Endodermal cell (in vitro differentiated cells): ENCODE results near the gene MBNL2. TPM values are rescaled to one million over a fixed set of nuclear protein-coding genes. Genes with fewer than 3 reads are reported as not detected.

Source experiments
- DNase-seq: peaks from one replicate; pipeline ENCODE4 v3.0.0-alpha.2; 2017
- H3K27ac ChIP-seq: 2 replicates; pipeline ENCODE4 v1.5.1; 2013; ENCODE audit warnings: mild to moderate bottlenecking, low read depth, low read length, moderate library complexity
- H3K27me3 ChIP-seq: 2 replicates; pipeline ENCODE4 v1.6.1; 2013; ENCODE audit warnings: mild to moderate bottlenecking, low read length, moderate library complexity; ENCODE audit not compliant: insufficient read depth, control insufficient read depth, poor library complexity, severe bottlenecking
- H3K36me3 ChIP-seq: 2 replicates; pipeline ENCODE4 v1.7.0; 2013; ENCODE audit warnings: mild to moderate bottlenecking, low read length, moderate library complexity; ENCODE audit not compliant: control insufficient read depth, insufficient read depth
- H3K4me1 ChIP-seq: one replicate; pipeline ENCODE4 v1.7.0; 2013; ENCODE audit warnings: low read length; ENCODE audit not compliant: control insufficient read depth, insufficient read depth
- H3K4me3 ChIP-seq: 2 replicates; pipeline ENCODE4 v1.5.1; 2013; ENCODE audit warnings: mild to moderate bottlenecking, low read length, moderate library complexity
- H3K9ac ChIP-seq: 2 replicates; pipeline ENCODE4 v1.6.1; 2013; ENCODE audit warnings: mild to moderate bottlenecking, low read length, moderate library complexity; ENCODE audit not compliant: poor library complexity, severe bottlenecking; ENCODE audit errors: extremely low read depth
- H3K9me3 ChIP-seq: 2 replicates; pipeline ENCODE4 v1.6.1; 2013; ENCODE audit warnings: mild to moderate bottlenecking, low read length, moderate library complexity; ENCODE audit not compliant: control insufficient read depth
- H3K27ac Mint-ChIP-seq: 2 replicates; pipeline ENCODE4 v1.8.0; 2020; ENCODE audit warnings: mixed read lengths
- H3K27me3 Mint-ChIP-seq: 2 replicates; pipeline ENCODE4 v1.8.0; 2021; ENCODE audit warnings: mild to moderate bottlenecking, mixed read lengths; ENCODE audit not compliant: insufficient read depth
- H3K36me3 Mint-ChIP-seq: 2 replicates; pipeline ENCODE4 v1.8.0; 2020; ENCODE audit warnings: low read depth, mixed read lengths
- H3K4me1 Mint-ChIP-seq: 2 replicates; pipeline ENCODE4 v1.8.0; 2020; ENCODE audit warnings: mixed read lengths
- H3K4me3 Mint-ChIP-seq: 2 replicates; pipeline ENCODE4 v1.8.0; 2020; ENCODE audit warnings: mild to moderate bottlenecking, moderate library complexity, mixed read lengths
- H3K9me3 Mint-ChIP-seq: 2 replicates; pipeline ENCODE4 v1.8.0; 2020; ENCODE audit warnings: mild to moderate bottlenecking, mixed read lengths
- CTCF ChIP-seq: fragments of 200-600 bp; sonication (generic); conservative IDR thresholded peaks from 2 replicates; pipeline ENCODE4 v1.5.0; 2021; ENCODE audit warnings: antibody characterized with exemption, mild to moderate bottlenecking
- WGBS, 2 experiments: methylation state at CpG; one replicate each; pipeline versions ENCODE4 v1.1.5 to v1.1.7; 2013; ENCODE audit warnings: missing lambda C conversion rate in 2 of 2, mixed read lengths in 1 of 2; ENCODE audit not compliant: insufficient coverage in 1 of 2, insufficient read length in 1 of 2; 5-methylcytosine and 5-hydroxymethylcytosine counted together
- total RNA-seq, 2 donors: library from RNA; stranded (reverse); fragmentation: NEBNext Ultra II Directional in 1 of 2; extraction: Animal tissue kit (Norgen Biotek cat#: 25700) in 1 of 2; gene quantifications; 2 replicates in 1 of 2; 3 replicates in 1 of 2; pipeline ENCODE4 v1.2.1, GENCODE V29; 2021

Gene MBNL2
- total RNA-seq, 2 donors from 2014 or later: 1.7 to 3.3 TPM

- no peaks in the 10 kb centered on the region for H3K4me1 Mint-ChIP-seq
- WGBS, 2 experiments: 89 to 90% methylated on average over 3 to 5 of the region's 5 CpGs
- no peak overlapping the region for H3K4me3 Mint-ChIP-seq
- no peak overlapping the region for H3K27ac Mint-ChIP-seq
- no peak overlapping the region for H3K4me3 ChIP-seq
- no peaks in the 10 kb centered on the region for H3K36me3 ChIP-seq
- no peaks in the 10 kb centered on the region for H3K36me3 Mint-ChIP-seq
- TF ChIP-seq CTCF: no peak
- H3K27me3 Mint-ChIP-seq: peaks cover 15% of the 10 kb centered on the region
- no peak for DNase-seq
- H3K4me1 ChIP-seq: no peaks in the 10 kb centered on the region
- no peak overlapping the region for H3K27ac ChIP-seq
- no peak overlapping the region for H3K9ac ChIP-seq
- H3K9me3 ChIP-seq: no peaks in the 10 kb centered on the region
- no peaks in the 10 kb centered on the region for H3K9me3 Mint-ChIP-seq
- H3K27me3 ChIP-seq: no peaks in the 10 kb centered on the region
Observed at GRCh38 chr13:97279913-97280312, 57.8 kb downstream of the MBNL2 start.

- Histone ChIP-seq H3K9ac (no peak overlapping the region), H3K27me3 (no peaks in the 10 kb centered on the region), H3K36me3 (no peaks in the 10 kb centered on the region), H3K4me1 (no peaks in the 10 kb centered on the region), H3K4me3 (no peak overlapping the region), H3K27ac (no peak overlapping the region), H3K9me3 (no peaks in the 10 kb centered on the region)
- no peak for DNase-seq
- no peak for TF ChIP-seq CTCF
- 89 to 100% methylated on average over 2 to 4 of the region's 4 CpGs for WGBS, 2 experiments
- Mint-ChIP-seq H3K4me3 (no peak overlapping the region), H3K36me3 (no peaks in the 10 kb centered on the region), H3K27me3 (peaks cover 15% of the 10 kb centered on the region), H3K27ac (no peak overlapping the region), H3K4me1 (no peaks in the 10 kb centered on the region), H3K9me3 (no peaks in the 10 kb centered on the region)
Observed at GRCh38 chr13:97280478-97280877, 58.3 kb downstream of the MBNL2 start.

- no peak overlapping the region for H3K27ac ChIP-seq
- TF ChIP-seq CTCF: no peak
- no peak for DNase-seq
- Mint-ChIP-seq H3K4me3 (no peak overlapping the region), H3K9me3 (no peaks in the 10 kb centered on the region), H3K27me3 (peaks cover 17% of the 10 kb centered on the region), H3K36me3 (no peaks in the 10 kb centered on the region), H3K27ac (no peak overlapping the region), H3K4me1 (no peaks in the 10 kb centered on the region)
- H3K36me3 ChIP-seq: no peaks in the 10 kb centered on the region
- no peak overlapping the region for H3K9ac ChIP-seq
- no peak overlapping the region for H3K4me3 ChIP-seq
- no peaks in the 10 kb centered on the region for H3K9me3 ChIP-seq
- H3K27me3 ChIP-seq: no peaks in the 10 kb centered on the region
- H3K4me1 ChIP-seq: no peaks in the 10 kb centered on the region
Observed at GRCh38 chr13:97281028-97281427, 58.9 kb downstream of the MBNL2 start.
